Loucy (cell line): ENCODE measurements around the gene ANTXR2.

Experiments used
- H2AFZ ChIP-seq: fragments of 200-600 bp; sonication (generic); 2 replicates; pipeline ENCODE4 v1.6.0; 2016; ENCODE audit warnings: antibody characterized with exemption, mild to moderate bottlenecking, low read length, moderate library complexity
- H3F3A ChIP-seq: fragments of 200-600 bp; 2 replicates; pipeline ENCODE4 v1.6.0; 2016; ENCODE audit warnings: antibody characterized with exemption, low read depth, mild to moderate bottlenecking
- H3K27me3 ChIP-seq: fragments of 200-600 bp; sonication (generic); 2 replicates; pipeline ENCODE4 v1.6.1; 2014; ENCODE audit warnings: low read length, mild to moderate bottlenecking; ENCODE audit not compliant: insufficient read depth, poor library complexity, severe bottlenecking
- H3K36me3 ChIP-seq: fragments of 200-600 bp; sonication (generic); 2 replicates; pipeline ENCODE4 v1.6.1; 2016; ENCODE audit warnings: low read length; ENCODE audit not compliant: insufficient read depth
- H3K4me1 ChIP-seq: fragments of 200-600 bp; sonication (generic); 2 replicates; pipeline ENCODE4 v1.5.1; 2014; ENCODE audit warnings: low read length, mild to moderate bottlenecking; ENCODE audit not compliant: insufficient read depth, poor library complexity, severe bottlenecking
- H3K4me2 ChIP-seq: fragments of 200-600 bp; sonication (generic); 2 replicates; pipeline ENCODE4 v1.6.0; 2014; ENCODE audit warnings: antibody characterized with exemption, low read length, low read depth, mild to moderate bottlenecking; ENCODE audit not compliant: poor library complexity, severe bottlenecking
- H3K4me3 ChIP-seq: fragments of 200-600 bp; sonication (generic); 2 replicates; pipeline ENCODE4 v1.5.1; 2014; ENCODE audit warnings: low read length, mild to moderate bottlenecking, mixed read lengths; ENCODE audit not compliant: poor library complexity, severe bottlenecking
- H3K79me2 ChIP-seq: fragments of 200-600 bp; sonication (generic); 2 replicates; pipeline ENCODE4 v1.6.1; 2014; ENCODE audit warnings: low read length; ENCODE audit not compliant: insufficient read depth
- H3K9ac ChIP-seq: fragments of 200-600 bp; sonication (generic); 2 replicates; pipeline ENCODE4 v1.6.0; 2014; ENCODE audit warnings: mild to moderate bottlenecking, low read depth, low read length, moderate library complexity; ENCODE audit not compliant: poor library complexity, severe bottlenecking
- H3K9me2 ChIP-seq: fragments of 200-600 bp; sonication (generic); replicated peaks from 2 replicates; pipeline ENCODE4 v1.6.1; 2016; ENCODE audit warnings: low read depth, low read length, mixed read lengths
- H3K9me3 ChIP-seq: fragments of 200-600 bp; sonication (generic); 2 replicates; pipeline ENCODE4 v1.6.1; 2014; ENCODE audit warnings: mild to moderate bottlenecking, antibody characterized with exemption, low read length, low read depth; ENCODE audit not compliant: insufficient read depth
- H4K20me1 ChIP-seq: fragments of 200-600 bp; sonication (generic); 2 replicates; pipeline ENCODE4 v1.6.0; 2014; ENCODE audit warnings: antibody characterized with exemption, low read length, mild to moderate bottlenecking; ENCODE audit not compliant: insufficient read depth, poor library complexity, severe bottlenecking
- EZH2phosphoT487 ChIP-seq: fragments of 200-600 bp; IDR thresholded peaks from 2 replicates; pipeline ENCODE4 v1.6.1; 2018; ENCODE audit warnings: antibody characterized with exemption, mild to moderate bottlenecking, moderate library complexity, borderline replicate concordance
- TF ChIP-seq, protein P1 (sequence below): fragments of 200-600 bp; sonication (generic); conservative IDR thresholded peaks from 2 replicates; pipeline ENCODE4 v1.5.1; 2014; ENCODE audit warnings: mild to moderate bottlenecking, antibody characterized with exemption, low read length

ANTXR2 gene

DNA sequence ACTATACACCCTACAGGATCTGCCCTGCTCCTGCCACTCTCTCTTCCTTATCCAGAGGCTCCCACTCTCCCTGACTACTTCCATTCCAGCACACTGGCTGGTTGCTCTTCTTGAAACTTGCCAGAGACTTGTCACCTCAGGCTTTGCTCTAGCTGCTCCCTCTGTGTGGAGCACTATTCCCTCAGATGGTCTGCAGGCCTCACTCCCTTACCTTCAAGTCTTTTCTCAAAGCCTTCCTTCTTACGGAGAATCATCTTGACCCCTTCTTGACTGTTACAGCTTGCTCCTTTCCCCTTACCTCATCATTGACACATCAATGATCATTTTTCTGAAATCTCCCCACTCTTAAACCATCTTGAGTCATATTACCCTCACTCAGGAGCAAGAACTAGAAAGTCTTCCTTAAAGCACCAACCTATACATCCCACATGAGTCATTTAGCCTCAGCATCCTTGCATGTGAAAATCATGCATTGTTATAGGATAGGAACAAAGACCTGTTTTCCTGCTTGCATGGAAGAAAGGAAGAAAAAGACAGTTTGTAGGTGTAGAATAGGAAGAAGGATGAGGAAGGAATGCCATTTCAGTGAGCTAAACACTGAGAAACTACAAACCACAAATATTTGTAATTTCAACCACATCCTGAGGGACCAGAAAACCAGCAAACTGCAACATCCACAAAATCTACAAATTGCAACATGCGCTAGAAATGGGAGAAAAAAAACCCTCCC lies 55.7 kb downstream of the ANTXR2 start:
- Histone ChIP-seq H3K4me1 (peaks cover 49% of the 10 kb centered on the region), H4K20me1 (no peaks in the 10 kb centered on the region), H3K36me3 (peaks cover 60% of the 10 kb centered on the region), H3K9me3 (no peaks in the 10 kb centered on the region), H3K4me2 (peak overlapping the region; percentile 71), H3K79me2 (peaks cover 26% of the 10 kb centered on the region), H2AFZ (no peak overlapping the region), H3K4me3 (peak overlapping the region; percentile 50), H3K27me3 (no peaks in the 10 kb centered on the region), H3F3A (no peaks in the 10 kb centered on the region), H3K9ac (peak overlapping the region; percentile 67), H3K9me2 (no peaks in the 10 kb centered on the region)
- TF ChIP-seq, protein P1, sequence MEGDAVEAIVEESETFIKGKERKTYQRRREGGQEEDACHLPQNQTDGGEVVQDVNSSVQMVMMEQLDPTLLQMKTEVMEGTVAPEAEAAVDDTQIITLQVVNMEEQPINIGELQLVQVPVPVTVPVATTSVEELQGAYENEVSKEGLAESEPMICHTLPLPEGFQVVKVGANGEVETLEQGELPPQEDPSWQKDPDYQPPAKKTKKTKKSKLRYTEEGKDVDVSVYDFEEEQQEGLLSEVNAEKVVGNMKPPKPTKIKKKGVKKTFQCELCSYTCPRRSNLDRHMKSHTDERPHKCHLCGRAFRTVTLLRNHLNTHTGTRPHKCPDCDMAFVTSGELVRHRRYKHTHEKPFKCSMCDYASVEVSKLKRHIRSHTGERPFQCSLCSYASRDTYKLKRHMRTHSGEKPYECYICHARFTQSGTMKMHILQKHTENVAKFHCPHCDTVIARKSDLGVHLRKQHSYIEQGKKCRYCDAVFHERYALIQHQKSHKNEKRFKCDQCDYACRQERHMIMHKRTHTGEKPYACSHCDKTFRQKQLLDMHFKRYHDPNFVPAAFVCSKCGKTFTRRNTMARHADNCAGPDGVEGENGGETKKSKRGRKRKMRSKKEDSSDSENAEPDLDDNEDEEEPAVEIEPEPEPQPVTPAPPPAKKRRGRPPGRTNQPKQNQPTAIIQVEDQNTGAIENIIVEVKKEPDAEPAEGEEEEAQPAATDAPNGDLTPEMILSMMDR: no peak
- TF ChIP-seq EZH2phosphoT487: no peak

DNA sequence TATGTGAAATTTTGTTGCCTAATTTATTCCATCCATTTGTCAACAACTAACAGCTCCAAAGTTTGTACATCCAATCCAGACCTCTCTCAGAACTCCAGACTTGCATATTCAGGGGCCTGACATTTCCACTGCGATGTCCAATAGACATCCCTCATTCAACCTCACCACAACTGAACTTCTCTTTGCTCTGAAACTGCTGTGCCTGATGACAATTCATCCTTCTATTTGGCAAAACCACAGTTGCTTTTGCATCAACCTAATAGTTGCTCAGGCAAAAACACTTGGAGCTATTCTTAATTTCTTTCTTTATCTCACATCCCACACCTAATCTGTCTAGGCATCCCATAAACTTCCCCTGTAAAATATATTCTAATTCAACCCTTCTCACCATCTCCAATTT lies 56.5 kb downstream of the ANTXR2 start:
- H4K20me1 ChIP-seq: no peaks in the 10 kb centered on the region
- no peaks in the 10 kb centered on the region for H3F3A ChIP-seq
- H3K9ac ChIP-seq: peak overlapping the region; percentile 67
- H3K9me2 ChIP-seq: no peaks in the 10 kb centered on the region
- no peak overlapping the region for H3K4me3 ChIP-seq
- H3K4me1 ChIP-seq: peaks cover 45% of the 10 kb centered on the region
- H3K4me2 ChIP-seq: peak overlapping the region; percentile 71
- no peaks in the 10 kb centered on the region for H3K9me3 ChIP-seq
- H3K27me3 ChIP-seq: no peaks in the 10 kb centered on the region
- TF ChIP-seq EZH2phosphoT487: no peak
- TF ChIP-seq, protein P1: no peak
- H2AFZ ChIP-seq: no peak overlapping the region
- peaks cover 33% of the 10 kb centered on the region for H3K79me2 ChIP-seq
- H3K36me3 ChIP-seq: peaks cover 54% of the 10 kb centered on the region

DNA sequence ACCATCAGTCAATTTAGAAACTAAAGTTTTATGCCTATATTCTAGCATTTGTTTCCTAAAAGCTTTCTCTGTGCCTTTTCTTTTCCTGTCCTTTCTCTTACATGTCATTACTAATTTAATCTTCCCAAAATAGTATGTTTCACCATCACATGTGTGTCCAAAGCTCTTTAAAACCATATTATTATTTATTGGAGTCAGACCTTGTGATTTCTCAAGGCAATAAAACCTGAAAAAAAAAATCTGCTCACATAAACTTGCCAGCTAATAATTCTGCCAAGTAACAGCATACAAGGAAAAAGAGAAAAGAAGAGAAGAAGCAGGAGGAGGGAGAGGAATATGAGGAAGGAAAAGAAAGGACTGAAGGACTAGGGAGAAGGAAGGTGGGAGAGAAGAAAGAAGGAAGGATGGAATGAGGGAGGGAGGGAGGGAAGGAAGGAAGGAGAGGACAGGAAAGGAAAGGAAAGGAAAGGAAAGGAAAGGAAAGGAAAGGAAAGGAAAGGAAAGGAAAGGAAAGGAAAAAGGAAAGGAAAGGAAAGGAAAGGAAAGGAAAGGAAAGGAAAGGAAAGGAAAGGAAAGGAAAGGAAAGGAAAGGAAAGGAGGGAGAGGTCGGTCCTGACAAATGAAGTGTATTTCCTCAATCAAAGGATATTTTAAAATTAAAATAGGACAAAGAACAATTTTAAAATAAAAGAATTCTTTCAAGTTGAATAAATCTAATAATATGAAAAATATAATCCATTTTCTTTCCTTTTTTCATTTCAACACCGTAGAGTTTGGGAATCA lies 57.4 kb downstream of the ANTXR2 start:
- Histone ChIP-seq H3K27me3 (no peaks in the 10 kb centered on the region), H3K4me2 (no peak overlapping the region), H3K9me3 (no peaks in the 10 kb centered on the region), H3K36me3 (peaks cover 50% of the 10 kb centered on the region), H3K79me2 (peaks cover 33% of the 10 kb centered on the region), H3K9ac (peak overlapping the region; percentile 67), H3K4me3 (no peak overlapping the region), H2AFZ (no peak overlapping the region), H3K4me1 (peaks cover 41% of the 10 kb centered on the region), H3F3A (no peaks in the 10 kb centered on the region), H4K20me1 (no peaks in the 10 kb centered on the region), H3K9me2 (no peaks in the 10 kb centered on the region)
- TF ChIP-seq EZH2phosphoT487: no peak
- TF ChIP-seq, protein P1: no peak
